ENCODE measurements around the gene WDR46. TPM values are rescaled to one million over a fixed set of nuclear protein-coding genes. Genes with fewer than 3 reads are reported as not detected.
"Not testable (repeated sequence)": the region's sequence is repeated elsewhere in the genome, so short reads cannot be mapped to it uniquely, and the experiment has no call there.

The WDR46 gene
- total RNA-seq, 1 donor from 2014 or later: 15.1 TPM

- intact Hi-C loops (cut with micrococcal nuclease): no loop called here
- ATAC-seq (no peak), DNase-seq (no peak)
Observed at GRCh38 chr6:33273924-33274902, 14.8 kb downstream of the WDR46 start.

GRCh38 chr6:33273129-33273923, 15.7 kb downstream of the WDR46 start:
- intact Hi-C loops (cut with micrococcal nuclease): no loop called here
- no peak for DNase-seq
- ATAC-seq: no peak

GRCh38 chr6:33272275-33273128, 16.5 kb downstream of the WDR46 start:
- intact Hi-C loops (cut with micrococcal nuclease): no loop called here

GRCh38 chr6:33271468-33272274, 17.4 kb downstream of the WDR46 start, which contains the start of the genes RPS18 and VPS52:
RPS18 (plus strand) TSS chr6:33272075; CDS start chr6:33272120, 45 bp downstream.
VPS52 (minus strand) TSS chr6:33271876; CDS start chr6:33271675, 201 bp downstream.
- intact Hi-C loops (cut with micrococcal nuclease): no loop called here
- ATAC-seq: peak; percentile 96
- peak; percentile 91 for DNase-seq

More at GRCh38 chr6:33272275-33273128, 16.5 kb downstream of the WDR46 start:
- DNase-seq (no peak), ATAC-seq (peak; percentile 13)

- peak; percentile 21 for ATAC-seq
- intact Hi-C loops (cut with micrococcal nuclease): no loop called here
- no peak for DNase-seq
Observed at GRCh38 chr6:33271117-33271467, 17.9 kb downstream of the WDR46 start.

GRCh38 chr6:33264015-33264414, 25.0 kb downstream of the WDR46 start:
- no peak for ATAC-seq

GRCh38 chr6:33262490-33262889, 26.5 kb downstream of the WDR46 start:
- intact Hi-C loops (cut with micrococcal nuclease); DNase-seq; ATAC-seq: not testable (repeated sequence)

More at GRCh38 chr6:33264015-33264414, 25.0 kb downstream of the WDR46 start:
- intact Hi-C loops (cut with micrococcal nuclease): no loop called here
- DNase-seq: no peak

- ATAC-seq (no peak), DNase-seq (no peak)
Observed at GRCh38 chr6:33259032-33259431, 30.0 kb downstream of the WDR46 start.

GRCh38 chr6:33254591-33254990, 34.4 kb downstream of the WDR46 start:
- DNase-seq (no peak), ATAC-seq (no peak)
- intact Hi-C loops (cut with micrococcal nuclease): no loop called here

More at GRCh38 chr6:33259032-33259431, 30.0 kb downstream of the WDR46 start:
- intact Hi-C loops (cut with micrococcal nuclease): no loop called here

- intact Hi-C loops (cut with micrococcal nuclease): no loop called here
- no peak for DNase-seq
- no peak for ATAC-seq
Observed at GRCh38 chr6:33252759-33253158, 36.3 kb downstream of the WDR46 start.

- ATAC-seq (no peak), DNase-seq (no peak)
- intact Hi-C loops (cut with micrococcal nuclease): no loop called here
Observed at GRCh38 chr6:33251395-33252012, 37.5 kb downstream of the WDR46 start.

GRCh38 chr6:33250731-33251130, 38.3 kb downstream of the WDR46 start:
- no peak for ATAC-seq

GRCh38 chr6:33249732-33250630, 39.1 kb downstream of the WDR46 start:
- ATAC-seq: peak; percentile 3
- intact Hi-C loops (cut with micrococcal nuclease): loop anchor here (5.0 to 10.0 kb wide), 2 partner anchors 88 to 235 kb away; no protein-coding TSS in a partner anchor
- peak; percentile 32 for DNase-seq

More at GRCh38 chr6:33250731-33251130, 38.3 kb downstream of the WDR46 start:
- DNase-seq: no peak
- intact Hi-C loops (cut with micrococcal nuclease): no loop called here

GRCh38 chr6:33248932-33249731, 39.9 kb downstream of the WDR46 start:
- ATAC-seq: peak; percentile 96
- intact Hi-C loops (cut with micrococcal nuclease): loop anchor here (5.0 to 10.0 kb wide), 2 partner anchors 87 to 234 kb away; no protein-coding TSS in a partner anchor
- peak; percentile 97 for DNase-seq

- intact Hi-C loops (cut with micrococcal nuclease): loop anchor here (5.0 to 10.0 kb wide), 2 partner anchors 86 to 234 kb away; no protein-coding TSS in a partner anchor
- DNase-seq: no peak
Observed at GRCh38 chr6:33248643-33248931, 40.5 kb downstream of the WDR46 start.

More at GRCh38 chr6:33248643-33248931, 40.5 kb downstream of the WDR46 start:
- peak; percentile 18 for ATAC-seq

Measured in left ventricle myocardium superior (tissue), 1 donor.